Stimulated activated CD8-positive, alpha-beta memory T cell treated with anti-CD3 and anti-CD28 coated beads, Interleukin-4, amount 100 ng/mL, for 48 hours (primary cell): Measurements from ENCODE around the gene UBE2U.
A peak's percentile ranks its signal among the peaks of the same experiment; 100 is the strongest.
"Not testable (repeated sequence)": the region's sequence is repeated elsewhere in the genome, so short reads cannot be mapped to it uniquely, and the experiment has no call there.

Source experiments
- DNase-seq: peaks from one replicate; pipeline ENCODE4 v3.0.0-alpha.2; 2020

The UBE2U gene

DNA sequence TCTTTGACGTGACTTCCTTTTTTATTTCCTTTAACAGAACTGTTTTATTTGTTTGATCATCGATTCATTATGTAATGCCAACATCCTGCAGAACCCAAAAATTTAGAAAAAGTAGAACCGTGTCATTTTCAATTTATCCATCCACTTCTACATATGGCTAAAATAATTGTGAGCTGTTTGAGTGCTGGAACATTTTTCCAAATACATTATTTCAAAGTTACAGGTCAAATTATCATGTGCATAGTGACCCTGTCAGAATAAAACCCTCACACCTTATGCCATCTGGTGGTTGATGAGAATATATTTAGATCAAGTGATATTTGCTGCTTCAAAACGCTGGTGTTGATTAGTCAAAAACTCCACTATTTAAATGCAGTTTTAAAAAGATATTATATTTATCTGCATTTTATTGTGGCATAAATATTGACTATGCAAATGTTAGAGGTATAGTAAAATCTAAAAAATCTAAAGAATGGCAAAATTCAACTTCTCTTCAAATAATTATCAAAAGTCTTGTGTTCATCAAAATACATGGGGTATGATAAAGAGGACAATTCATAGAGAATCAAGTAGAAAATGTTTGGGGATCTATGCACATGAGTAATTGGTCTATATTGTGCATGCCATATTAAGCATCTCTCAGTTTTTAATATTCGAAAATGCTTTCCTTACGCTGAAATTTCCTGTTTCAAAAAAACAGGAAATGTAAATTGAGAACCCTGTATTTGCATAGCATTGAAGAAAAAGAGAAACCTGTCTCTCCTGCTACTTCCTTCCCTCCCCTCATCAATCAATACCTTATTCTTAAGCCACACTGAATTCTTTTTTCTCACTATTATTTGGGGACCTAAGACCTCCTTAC is 39.7 kb downstream of the UBE2U start:
- DNase-seq: no peak

DNA sequence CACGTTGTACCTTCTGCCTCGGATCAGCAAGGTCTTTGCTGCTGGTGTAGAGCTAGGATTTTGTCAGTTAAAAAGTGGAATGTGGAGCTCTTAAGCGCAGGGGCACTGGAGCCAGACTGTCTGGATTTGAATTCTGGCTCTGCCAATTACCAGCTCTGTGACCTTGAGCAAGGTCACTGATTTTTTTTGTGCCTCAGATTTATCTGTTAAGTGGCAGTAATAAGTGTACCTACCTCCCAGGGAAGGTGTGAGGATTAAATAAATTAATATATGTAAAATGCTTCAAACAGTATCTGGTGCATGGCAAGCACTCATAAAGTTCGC is 40.3 kb downstream of the UBE2U start:
- DNase-seq: no peak

DNA sequence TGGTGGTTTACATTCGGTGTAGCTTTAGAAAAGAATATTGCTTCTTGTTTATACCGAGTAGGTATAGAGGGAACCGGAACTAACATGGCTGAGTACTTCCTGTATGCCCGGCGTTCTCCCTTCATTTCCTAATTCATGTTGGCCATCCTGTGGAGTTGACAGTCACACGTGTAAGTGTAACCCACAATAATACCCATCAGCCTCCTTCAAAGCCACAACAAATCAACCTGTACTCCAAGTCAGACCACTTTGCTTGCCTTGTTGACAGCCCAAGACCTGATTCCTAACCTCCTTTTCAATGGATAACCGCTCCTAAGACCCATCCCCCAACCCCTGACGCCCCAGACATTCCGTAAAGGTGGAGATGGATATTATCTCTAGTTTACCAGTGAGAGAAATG is 42.1 kb downstream of the UBE2U start:
- DNase-seq: no peak

DNA sequence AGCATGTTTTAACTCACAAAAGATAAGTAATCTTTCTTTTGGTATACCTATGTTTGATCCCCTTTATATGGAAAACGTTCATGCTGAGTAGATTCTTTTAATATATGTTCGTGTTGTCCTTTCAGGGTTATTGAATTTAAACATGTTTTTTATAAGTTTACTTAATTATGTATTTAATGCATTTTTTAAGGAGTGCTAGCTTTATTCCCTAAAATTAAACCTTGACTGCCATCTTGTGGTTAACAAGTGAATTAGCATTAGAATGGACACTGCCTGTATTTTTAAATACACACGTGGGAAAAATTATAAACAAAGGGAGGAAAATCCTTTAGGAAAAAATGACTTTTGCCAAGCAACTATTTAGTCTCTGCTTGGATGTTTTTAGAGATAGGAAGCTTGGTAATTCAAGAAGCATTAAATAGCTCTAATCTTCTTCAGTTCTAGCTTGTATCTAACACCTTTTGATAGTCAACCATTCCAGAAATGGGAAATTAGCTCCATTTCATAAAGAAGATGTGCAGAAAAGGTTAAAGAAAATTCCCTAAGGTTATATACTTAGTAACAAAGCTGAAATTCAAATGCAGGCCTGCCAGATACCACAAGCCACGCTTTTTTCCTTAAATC is 43.0 kb downstream of the UBE2U start:
- no peak for DNase-seq

DNA sequence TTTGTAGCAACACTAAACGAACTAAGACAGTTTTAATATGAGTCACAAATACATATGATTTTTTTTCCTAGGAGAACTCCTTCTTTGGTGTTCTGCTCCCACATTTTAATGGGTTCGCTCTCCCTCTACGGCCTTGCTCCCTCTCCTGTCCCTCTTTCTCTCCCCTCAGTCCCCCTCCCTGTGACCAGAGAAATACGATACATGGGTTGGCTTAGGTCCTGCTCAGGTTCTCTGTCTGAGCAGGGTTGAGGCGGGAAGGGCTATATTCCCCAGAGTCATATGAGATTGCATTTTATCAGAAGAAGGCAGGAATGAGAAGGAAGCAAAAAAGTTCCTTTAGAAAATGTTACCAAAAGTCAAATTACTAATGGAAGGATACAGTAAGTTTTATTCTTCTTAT is 44.6 kb downstream of the UBE2U start:
- no peak for DNase-seq

DNA sequence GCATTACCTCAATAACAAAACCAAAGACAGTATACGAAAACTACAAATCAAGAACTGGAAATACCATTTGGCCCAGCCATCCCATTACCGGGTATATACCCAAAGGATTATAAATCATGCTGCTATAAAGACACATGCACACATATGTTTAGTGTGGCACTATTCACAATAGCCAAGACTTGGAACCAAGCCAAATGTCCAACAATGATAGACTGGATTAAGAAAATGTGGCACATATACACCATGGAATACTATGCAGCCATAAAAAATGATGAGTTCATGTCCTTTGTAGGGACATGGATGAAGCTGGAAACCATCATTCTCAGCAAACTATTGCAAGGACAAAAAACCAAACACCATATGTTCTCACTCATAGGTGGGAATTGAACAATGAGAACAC is 47.0 kb downstream of the UBE2U start:
- DNase-seq: not testable (repeated sequence)

DNA sequence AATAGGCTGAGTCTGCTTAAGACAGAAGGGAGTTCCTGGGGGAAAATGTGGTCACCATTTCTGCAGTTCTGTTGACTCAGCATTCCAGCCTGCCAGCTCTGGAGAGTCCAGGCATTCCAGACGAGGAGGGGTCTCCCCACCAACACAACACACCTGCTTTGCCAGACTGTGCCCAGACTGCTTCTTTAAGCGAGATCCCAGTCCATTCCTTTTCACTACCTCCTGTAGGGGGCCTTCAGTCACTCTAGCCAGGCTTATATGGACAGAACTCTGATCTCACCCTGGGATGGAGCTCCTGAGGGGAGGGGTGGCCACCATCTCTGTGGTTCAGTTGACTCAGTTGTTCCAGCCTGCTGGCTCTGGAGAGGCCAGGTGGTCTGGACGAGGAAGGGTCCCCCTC is 48.5 kb downstream of the UBE2U start:
- no peak for DNase-seq

DNA sequence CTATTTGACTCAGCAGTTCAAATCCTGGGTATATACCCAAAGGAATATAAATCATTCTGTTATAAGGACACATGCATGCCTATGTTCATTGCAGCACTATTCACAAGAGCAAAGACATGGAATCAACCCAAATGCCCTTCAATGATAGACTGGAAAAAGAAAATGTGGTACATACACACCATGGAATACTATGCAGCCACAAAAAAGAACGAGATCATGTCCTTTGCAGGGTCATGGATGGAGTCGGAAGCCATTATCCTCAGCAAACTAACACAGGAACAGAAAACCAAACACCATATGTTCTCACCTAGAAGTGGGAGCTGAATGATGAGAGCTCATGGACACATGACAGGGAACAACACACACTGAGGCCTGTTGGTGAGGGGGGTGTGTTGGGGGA is 53.8 kb downstream of the UBE2U start:
- not testable (repeated sequence) for DNase-seq

DNA sequence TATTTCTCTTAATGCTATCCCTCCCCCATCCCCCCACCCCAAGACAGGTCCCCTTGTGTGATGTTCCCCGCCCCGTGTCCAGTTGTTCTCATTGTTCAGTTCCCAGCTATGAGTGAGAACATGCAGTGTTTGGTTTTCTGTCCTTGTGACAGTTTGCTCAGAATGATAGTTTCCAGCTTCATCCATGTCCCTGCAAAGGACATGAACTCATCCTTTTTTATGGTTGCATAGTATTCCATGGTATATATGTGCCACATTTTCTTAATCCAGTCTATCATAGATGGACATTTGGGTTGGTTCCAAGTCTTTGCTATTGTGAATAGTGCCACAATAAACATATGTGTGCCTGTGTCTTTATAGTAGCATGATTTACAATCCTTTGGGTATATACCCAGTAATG is 55.0 kb downstream of the UBE2U start:
- not testable (repeated sequence) for DNase-seq

DNA sequence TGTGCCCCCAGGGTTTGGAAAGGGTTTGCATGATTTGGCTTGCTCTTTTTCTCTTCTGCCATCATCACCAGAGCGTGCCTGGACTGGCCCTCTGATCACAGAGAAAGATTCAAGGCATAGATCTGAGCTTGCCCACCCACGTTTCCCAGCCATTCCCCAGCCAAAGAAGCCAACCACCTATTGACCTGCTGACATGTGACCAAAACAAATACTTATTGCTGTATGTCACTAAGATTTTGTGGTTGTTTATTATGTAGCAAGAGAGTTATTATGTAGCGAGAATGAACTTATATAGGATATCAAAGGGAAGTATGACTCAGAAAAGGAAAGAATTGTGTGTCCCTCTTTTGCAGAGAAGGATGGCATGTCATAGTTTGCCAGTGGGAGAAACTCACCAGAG is 59.9 kb downstream of the UBE2U start:
- DNase-seq: no peak

DNA sequence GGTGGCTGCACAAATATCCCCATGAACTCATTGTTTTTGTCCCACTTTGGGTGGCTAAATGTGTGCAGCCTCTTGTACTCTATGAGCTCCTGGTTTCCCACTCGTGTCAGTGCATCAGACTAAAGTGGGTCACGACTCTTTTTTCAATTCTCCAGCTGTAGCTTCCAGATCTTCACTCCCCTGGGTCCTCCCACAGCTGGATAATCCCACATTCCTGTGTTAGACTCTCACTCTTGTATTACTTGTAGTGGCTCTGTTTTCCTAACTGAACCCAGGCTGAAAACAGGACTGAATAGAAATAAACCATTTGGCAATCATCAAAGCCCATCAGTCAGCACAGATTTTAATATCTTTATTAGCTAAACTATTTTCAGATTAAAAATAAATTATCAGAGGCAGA is 60.4 kb downstream of the UBE2U start:
- DNase-seq: no peak

DNA sequence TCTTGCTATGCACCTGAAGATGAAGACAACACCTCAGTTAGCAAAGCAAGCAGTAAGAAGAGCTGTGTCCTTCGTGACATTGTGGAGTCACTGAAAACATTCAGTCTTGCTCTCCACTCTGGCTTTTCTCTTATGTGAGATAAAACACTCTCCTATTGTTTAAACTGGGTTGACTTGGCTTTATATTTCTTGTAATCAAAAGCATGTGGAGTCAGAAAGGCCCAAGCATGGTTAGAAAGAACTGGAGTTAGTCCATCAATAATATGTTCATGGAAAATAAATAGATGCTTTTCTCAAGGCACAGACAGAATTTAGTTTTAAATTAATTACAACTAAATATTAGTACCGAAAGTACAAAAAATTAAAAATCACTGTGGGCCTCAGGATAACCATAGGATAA is 61.7 kb downstream of the UBE2U start:
- DNase-seq: no peak

DNA sequence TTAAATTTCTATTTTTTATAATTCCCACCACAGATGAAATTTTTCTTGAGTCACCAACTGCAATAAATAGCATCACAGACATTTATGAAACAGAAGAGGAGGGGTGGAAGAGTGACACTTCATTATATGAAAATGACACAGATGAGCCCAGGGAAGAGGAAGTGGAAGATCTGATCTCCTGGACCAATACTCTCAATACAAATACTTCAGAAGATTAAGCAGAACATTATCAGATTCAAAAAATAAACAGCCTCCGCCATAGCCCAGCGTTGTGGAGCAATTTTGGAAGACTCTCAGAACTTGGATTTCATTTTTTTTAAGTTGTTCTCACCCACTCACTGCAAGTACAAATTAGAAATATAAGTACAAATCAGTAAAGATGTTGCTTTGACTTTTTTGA is 63.6 kb downstream of the UBE2U start:
- no peak for DNase-seq

DNA sequence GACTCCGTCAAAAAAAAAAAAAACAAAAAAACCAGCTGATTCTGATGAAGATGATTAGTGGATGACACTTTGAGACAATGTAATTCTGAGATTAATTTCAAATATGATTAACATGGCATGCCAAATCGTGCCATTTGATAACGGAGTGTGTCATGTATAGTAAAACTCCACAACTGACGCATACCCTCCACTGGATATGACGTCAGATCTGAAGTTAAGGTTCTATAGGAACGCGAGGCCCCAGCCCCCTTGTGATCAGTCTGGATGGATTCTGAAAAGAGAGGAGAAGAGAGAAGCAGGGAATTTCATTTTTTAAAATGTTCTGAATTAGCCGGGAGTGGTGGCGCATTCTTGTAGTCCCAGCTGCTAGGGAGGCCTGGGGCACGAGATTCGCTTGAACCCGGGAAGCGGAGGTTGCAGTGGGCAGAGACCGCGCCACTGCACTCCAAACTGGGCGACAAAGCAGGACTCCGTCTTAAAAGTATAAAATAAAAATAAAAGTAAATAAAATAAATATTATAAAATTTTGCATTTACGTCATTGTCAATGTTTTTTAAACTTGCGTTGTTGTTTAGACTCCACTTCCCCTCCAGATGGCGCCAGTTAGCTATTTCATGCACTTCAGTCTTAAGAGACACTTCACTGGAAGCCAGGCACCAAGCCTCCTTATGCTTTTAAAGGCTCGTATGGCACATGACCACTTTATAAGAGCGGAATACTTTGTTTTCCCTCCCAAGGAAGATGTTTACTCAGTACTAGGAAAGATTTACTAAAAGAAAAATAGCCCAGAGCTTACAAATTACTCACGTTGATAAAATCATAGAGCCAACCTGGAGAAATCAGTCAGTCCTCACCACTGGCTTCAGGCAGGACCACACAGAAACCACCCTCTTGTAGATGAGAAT is 65.5 kb downstream of the UBE2U start:
- peak; percentile 76 for DNase-seq

DNA sequence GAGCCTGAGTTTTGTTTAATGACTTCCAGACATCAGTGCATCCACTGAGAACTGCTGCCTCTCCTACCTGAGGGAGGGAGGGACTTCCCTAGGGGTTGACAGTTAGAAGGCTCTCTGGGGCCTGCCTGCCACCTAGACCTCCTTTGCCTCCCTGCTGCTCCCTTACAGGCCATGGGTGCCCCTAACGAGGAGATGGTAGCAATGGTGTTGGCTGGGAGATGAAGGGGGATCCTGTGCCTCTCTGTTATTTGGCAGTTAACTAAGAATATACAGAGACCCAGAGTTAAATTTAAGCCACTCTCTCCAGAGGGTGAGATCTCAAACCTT is 66.1 kb downstream of the UBE2U start:
- DNase-seq: no peak

DNA sequence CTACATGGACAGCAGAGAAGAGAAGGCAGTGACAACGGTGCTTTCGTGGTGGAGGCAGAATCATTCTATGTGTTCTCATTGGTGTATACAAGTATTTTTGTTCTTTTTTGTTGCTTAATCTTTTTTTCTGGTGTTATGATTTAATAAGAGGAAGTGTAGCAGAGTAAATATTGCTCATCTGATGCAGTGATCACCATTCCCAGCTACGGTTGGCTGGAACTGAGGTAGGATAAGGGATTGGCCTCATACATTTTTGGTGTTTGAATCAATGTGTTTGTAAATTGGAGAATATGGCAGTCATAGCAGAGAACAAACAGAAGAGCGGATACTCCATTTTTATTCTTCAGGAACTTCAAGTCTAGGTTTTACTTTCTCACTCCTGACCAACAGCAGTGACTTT is 76.6 kb downstream of the UBE2U start:
- no peak for DNase-seq

DNA sequence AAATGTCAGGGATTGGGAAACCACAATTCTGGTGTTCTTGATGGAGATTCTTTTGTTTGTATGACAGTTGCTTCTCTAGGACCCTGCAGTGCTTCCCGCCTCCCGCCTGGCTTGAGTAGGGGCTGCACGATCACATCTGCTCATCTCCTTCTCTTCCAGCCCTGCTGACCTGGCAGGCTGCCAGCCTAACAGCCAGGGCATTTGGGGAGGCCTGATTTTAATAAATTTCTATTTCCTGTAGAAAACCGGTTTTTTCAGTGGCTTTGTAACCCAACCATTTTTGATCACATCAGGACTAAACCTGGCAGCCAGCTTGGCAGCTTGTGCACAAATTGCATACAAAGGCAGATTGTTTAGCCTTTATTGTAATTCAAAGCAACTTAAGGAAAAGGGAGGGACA is 78.9 kb downstream of the UBE2U start:
- no peak for DNase-seq

DNA sequence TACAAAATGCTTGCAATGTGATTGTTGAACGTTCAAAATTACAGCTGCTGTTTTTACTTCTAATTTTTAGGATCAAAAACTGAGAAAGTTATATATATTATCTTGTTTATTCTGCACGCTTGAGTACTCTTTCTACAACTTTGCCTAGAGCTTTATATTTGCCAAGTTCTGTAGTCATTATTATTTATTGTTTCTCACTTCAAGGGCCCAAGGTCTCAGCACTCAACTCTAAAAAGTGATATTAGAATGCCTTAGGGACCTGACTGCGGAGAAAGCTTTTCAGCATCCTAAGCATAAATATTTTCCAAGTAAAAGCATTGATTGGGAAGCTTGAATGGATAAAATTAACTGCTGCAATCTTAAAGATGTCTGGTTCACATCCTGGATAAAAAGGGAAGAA is 83.6 kb downstream of the UBE2U start:
- DNase-seq: no peak

DNA sequence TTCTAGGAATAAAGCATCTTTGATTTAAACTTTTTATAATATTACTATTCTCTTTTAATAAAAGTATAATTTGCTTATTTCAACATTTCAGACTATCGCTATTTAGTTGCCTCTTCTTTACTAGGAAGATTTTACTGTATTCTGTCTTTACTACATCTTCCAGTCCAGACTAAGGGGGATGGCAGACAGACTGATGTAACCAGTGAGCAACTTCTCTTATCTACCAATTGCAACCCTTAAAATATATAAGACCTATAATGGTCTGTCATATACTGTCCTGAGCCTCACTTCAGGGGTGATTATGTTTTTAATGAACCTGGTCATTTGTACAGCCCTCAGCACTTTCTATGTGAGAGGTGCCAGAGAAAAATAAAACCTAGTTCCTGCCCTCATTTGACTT is 87.0 kb downstream of the UBE2U start:
- no peak for DNase-seq

DNA sequence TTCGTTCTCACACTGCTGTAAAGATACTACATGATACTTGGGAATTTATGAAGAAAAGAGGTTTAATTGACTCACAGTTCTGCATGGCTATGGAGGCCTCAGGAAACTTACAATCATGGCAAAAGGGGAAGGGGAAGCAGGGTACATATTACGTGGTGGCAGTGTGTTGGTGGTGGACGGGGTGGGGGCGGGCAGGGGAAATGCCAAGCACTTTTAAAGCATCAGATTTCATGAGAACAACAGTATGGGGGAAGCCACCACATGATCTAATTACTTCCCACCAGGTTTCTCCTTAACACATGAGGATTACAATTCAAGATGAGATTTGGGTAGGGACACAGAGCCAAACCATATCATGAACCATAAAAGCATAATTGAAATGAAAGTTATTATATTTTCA is 88.5 kb downstream of the UBE2U start:
- no peak for DNase-seq

DNA sequence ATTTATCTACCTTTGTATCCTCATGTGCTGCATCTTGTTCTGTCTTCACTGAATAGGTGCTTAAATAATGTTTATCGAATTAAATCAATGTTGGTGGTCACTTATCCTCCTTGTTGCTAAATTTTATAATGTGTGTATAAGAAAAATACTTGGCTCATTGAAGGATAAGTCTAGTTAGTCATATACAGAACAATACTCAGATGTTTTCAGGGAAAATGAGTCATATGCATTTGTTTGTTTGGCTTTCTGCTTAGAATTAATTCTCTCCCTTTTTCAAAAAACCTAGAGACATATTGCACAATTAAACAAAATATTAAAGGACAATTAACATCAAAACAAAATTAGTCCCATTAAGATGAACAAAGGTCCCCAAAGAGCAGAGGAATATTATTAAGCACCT is 89.0 kb downstream of the UBE2U start:
- DNase-seq: no peak

DNA sequence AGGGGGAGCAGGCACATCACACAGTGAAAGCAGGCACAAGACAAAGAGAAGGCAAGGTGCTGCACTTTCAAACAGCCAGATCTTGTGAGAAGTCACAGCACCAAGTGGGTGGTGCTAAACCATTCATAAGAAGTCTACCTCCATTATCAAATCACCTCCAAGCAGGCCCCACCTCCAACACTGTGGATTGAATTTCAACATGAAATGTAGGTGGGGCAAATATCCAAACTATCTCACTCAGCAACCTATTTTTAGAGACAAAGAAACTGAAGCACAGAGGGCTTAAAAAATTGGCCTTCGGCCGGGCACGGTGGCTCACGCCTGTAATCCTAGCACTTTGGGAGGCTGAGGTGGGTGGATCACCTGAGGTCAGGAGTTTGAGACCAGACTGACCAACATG is 90.4 kb downstream of the UBE2U start:
- DNase-seq: no peak

DNA sequence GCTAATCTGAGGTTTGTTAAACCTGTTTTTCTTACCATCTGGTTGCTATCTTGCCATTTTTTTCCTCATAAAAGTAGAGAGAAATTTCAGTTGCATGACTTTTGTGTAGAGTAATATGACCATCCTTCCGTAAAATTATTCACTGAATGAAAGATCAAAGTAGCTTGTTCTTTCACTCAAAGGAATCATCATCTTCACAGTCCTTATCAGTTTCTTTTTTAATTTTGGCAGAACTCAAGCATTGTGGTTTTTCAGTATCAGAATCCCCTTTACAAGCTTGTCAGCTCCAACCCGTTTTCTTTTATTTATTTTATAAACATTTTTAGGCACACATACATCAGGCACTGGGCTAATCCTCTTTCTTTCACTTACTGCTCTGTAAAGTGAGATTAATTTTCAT is 91.7 kb downstream of the UBE2U start:
- DNase-seq: no peak

DNA sequence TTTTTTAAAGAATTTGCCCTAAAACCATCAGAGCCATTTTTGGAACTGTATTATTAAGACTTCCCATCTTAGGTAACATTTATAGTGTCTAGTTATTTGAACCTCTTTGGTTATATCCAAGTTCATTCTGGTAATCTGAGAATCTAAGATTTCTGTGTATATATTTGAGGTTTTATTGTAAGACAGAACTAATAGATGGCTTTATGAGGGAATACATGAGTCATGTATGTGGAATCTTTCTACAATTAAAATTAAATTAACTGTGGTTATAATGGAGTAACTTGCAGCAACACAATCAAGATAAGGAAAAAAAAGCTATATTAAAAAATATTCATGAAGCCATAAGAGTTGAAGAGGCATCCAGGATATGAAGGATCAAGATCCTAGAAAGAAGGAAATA is 92.1 kb downstream of the UBE2U start:
- no peak for DNase-seq
